Measurements from ENCODE around the gene MEGF6. TPM values are rescaled to one million over a fixed set of nuclear protein-coding genes. Genes with fewer than 3 reads are reported as not detected.

MEGF6 gene
- polyA plus RNA-seq, 1 donor (not counting 4 experiments of a cell fraction or from before 2014, with no cell fraction given), result 0.24 TPM

DNA sequence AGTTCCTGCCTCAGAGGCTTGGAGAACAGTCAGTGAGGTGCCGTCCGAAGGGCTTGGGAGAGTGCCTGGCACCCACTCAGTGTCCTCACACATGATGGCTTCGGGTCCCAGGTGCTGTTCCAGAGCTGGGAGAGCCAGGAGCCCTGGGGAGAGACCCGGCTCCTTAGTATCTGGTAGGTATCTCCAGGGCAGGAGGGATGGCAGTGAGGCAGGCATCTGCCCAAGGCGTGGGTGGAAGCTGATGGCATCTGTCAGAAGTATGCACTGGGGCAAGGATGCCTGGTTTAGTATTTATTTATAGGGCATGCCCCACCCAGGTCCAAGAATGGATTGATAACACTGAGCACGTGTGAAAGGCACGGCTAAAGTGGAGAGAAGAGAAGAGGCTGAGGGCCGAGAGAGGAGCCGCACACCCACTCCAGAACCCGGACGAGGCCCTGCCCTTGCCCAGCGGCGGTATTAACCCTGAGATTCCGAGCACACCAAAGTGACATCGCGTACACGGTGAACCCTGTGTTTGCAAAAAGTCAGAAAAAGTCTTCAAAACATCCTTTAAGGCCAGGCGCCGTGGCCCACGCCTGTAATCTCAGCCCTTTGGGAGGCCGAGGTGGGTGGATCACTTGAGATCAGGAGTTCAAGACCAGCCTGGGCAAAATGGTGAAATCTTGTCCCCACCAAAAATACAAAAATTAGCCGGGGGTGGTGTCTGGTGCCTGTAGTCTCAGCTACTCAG, 43.4 kb upstream of the MEGF6 start:
- Histone ChIP-seq H3K4me1 (ENCODE audit: control insufficient read depth, extremely low read depth, insufficient read depth, low read length) (no peaks in the 10 kb centered on the region), H3K79me2 (ENCODE audit: control insufficient read depth, insufficient read depth, low read length) (peaks cover under 1% of the 10 kb centered on the region), H3K9me3 (ENCODE audit: control insufficient read depth, low read depth, low read length) (no peaks in the 10 kb centered on the region), H3K27ac (ENCODE audit: control insufficient read depth, insufficient read depth, low read length) (no peak overlapping the region), H3K4me3 (ENCODE audit: control insufficient read depth in 2 of 3, extremely low read depth in 1 of 3, insufficient read depth in 2 of 3, low read depth in 1 of 3, low read length in 3 of 3) (no peak overlapping the region), H4K20me1 (ENCODE audit: control insufficient read depth, extremely low read depth, insufficient read depth, low read length) (no peaks in the 10 kb centered on the region), H3K27me3 (ENCODE audit: control insufficient read depth, extremely low read depth, insufficient read depth, low read length) (peaks cover 57% of the 10 kb centered on the region), H3K4me2 (ENCODE audit: control insufficient read depth, extremely low read depth, insufficient read depth, low read depth, low read length) (no peak overlapping the region), H3K36me3 (ENCODE audit: control insufficient read depth in 2 of 2, extremely low read depth in 1 of 2, insufficient read depth in 2 of 2, low read length in 2 of 2) (no peaks in the 10 kb centered on the region), H3K9me1 (ENCODE audit: control insufficient read depth, extremely low read depth, insufficient read depth, low read length) (no peaks in the 10 kb centered on the region), H2AFZ (ENCODE audit: control insufficient read depth, low read length) (no peak overlapping the region), H3K9ac (ENCODE audit: control insufficient read depth, extremely low read depth, insufficient read depth, low read length) (no peak overlapping the region)
- dilution Hi-C loops (cut with MboI; ENCODE audit: extremely low pct_ligation_motif_present, low sequenced_read_pairs), result no loop called here
- DNase-seq (ENCODE audit: low read depth, low spot score) (no peak), FAIRE-seq (no peak)
- TF ChIP-seq, protein P1, sequence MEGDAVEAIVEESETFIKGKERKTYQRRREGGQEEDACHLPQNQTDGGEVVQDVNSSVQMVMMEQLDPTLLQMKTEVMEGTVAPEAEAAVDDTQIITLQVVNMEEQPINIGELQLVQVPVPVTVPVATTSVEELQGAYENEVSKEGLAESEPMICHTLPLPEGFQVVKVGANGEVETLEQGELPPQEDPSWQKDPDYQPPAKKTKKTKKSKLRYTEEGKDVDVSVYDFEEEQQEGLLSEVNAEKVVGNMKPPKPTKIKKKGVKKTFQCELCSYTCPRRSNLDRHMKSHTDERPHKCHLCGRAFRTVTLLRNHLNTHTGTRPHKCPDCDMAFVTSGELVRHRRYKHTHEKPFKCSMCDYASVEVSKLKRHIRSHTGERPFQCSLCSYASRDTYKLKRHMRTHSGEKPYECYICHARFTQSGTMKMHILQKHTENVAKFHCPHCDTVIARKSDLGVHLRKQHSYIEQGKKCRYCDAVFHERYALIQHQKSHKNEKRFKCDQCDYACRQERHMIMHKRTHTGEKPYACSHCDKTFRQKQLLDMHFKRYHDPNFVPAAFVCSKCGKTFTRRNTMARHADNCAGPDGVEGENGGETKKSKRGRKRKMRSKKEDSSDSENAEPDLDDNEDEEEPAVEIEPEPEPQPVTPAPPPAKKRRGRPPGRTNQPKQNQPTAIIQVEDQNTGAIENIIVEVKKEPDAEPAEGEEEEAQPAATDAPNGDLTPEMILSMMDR (optimal IDR thresholded peaks at IDR 0.05 in 1 of 3, IDR thresholded peaks at IDR 0.05 in 1 of 3, conservative IDR thresholded peaks at IDR 0.05 in 1 of 3; ENCODE audit: extremely low read depth in 1 of 3, insufficient read depth in 2 of 3, low read length in 3 of 3), result no peak
- no peak for TF ChIP-seq EZH2 (IDR thresholded peaks at IDR 0.05; ENCODE audit: low read length)

GRCh38 chr1:3653286-3653618, 41.9 kb upstream of the MEGF6 start:
- Histone ChIP-seq H3K9me3 (ENCODE audit: control insufficient read depth, low read depth, low read length) (no peaks in the 10 kb centered on the region), H3K9ac (ENCODE audit: control insufficient read depth, extremely low read depth, insufficient read depth, low read length) (no peak overlapping the region), H3K27me3 (ENCODE audit: control insufficient read depth, extremely low read depth, insufficient read depth, low read length) (peaks cover 57% of the 10 kb centered on the region), H3K4me1 (ENCODE audit: control insufficient read depth, extremely low read depth, insufficient read depth, low read length) (peaks cover 8% of the 10 kb centered on the region), H3K9me1 (ENCODE audit: control insufficient read depth, extremely low read depth, insufficient read depth, low read length) (no peaks in the 10 kb centered on the region), H3K4me2 (ENCODE audit: control insufficient read depth, extremely low read depth, insufficient read depth, low read depth, low read length) (no peak overlapping the region), H2AFZ (ENCODE audit: control insufficient read depth, low read length) (no peak overlapping the region), H3K4me3 (ENCODE audit: control insufficient read depth in 2 of 3, extremely low read depth in 1 of 3, insufficient read depth in 2 of 3, low read depth in 1 of 3, low read length in 3 of 3) (no peak overlapping the region), H3K79me2 (ENCODE audit: control insufficient read depth, insufficient read depth, low read length) (peaks cover 6% of the 10 kb centered on the region), H3K36me3 (ENCODE audit: control insufficient read depth in 2 of 2, extremely low read depth in 1 of 2, insufficient read depth in 2 of 2, low read length in 2 of 2) (peaks cover 0 to 1% of the 10 kb centered on the region in 2 experiments), H3K27ac (ENCODE audit: control insufficient read depth, insufficient read depth, low read length) (no peak overlapping the region), H4K20me1 (ENCODE audit: control insufficient read depth, extremely low read depth, insufficient read depth, low read length) (no peaks in the 10 kb centered on the region)
- TF ChIP-seq, protein P1 (optimal IDR thresholded peaks at IDR 0.05 in 1 of 3, IDR thresholded peaks at IDR 0.05 in 1 of 3, conservative IDR thresholded peaks at IDR 0.05 in 1 of 3; ENCODE audit: extremely low read depth in 1 of 3, insufficient read depth in 2 of 3, low read length in 3 of 3), result no peak
- no peak for TF ChIP-seq EZH2 (IDR thresholded peaks at IDR 0.05; ENCODE audit: low read length)
- no peak for DNase-seq (ENCODE audit: low read depth, low spot score)
- FAIRE-seq, result no peak
- dilution Hi-C loops (cut with MboI; ENCODE audit: extremely low pct_ligation_motif_present, low sequenced_read_pairs), result no loop called here
